ENCODE results near the gene NPTX1.
A peak's percentile ranks its signal among the peaks of the same experiment; 100 is the strongest.

DNA sequence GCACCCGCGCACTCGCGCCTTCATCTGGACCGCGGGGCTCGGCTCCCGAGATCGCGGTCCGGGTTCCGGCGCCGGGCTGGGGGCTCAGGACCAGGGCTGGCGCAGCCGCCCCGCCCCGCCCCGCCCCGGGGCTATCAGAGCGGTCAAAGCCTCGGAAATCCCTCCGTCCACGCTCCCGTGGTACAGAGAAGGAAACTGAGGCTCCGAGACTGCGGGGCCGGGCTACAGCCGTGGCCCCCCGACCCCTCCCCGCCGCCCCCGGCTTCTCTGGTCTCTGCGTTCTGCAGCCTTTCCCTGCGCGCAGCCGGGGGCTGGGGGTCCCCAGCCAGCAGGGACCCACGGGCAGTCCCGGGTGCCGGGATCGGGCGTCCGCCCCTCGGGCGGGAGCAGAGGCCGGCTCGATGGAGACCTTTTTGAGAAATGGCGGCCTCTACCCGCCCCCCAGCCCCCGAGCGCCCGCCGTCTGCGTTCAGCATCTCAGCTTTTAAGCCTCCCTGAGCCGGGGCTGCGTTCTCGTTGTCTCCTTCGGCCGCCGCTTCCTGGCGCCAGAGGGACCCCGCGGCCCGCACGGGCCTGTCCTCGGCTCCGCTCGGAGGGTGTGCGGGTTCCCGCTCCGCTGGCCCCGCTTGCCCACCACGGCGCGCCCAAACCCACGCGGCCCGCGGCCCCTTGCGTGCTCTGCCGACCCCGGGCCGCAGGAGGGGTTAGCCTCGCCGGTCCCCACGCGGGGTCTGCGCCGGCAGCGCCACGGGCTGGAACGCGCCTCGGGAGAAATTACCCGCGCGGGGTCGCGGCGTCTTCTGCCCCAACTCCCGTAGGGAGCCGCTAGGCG, 1.5 kb upstream of the NPTX1 start:
- TF ChIP-seq CTCF (IDR thresholded peaks at IDR 0.05; ENCODE audit: low read depth, low read length, missing input control) (peak; percentile 26), GABPA (IDR thresholded peaks at IDR 0.05 in 1 of 2, conservative IDR thresholded peaks at IDR 0.05 in 1 of 2) (no peak), YY1 (IDR thresholded peaks at IDR 0.05) (no peak), JUND (IDR thresholded peaks at IDR 0.05) (no peak), SP1 (IDR thresholded peaks at IDR 0.05) (no peak), EGR1 (IDR thresholded peaks at IDR 0.05; ENCODE audit: low read depth in 2 of 2) (no peak), RAD21 (IDR thresholded peaks at IDR 0.05) (no peak), TAF1 (conservative IDR thresholded peaks at IDR 0.05) (no peak), ATF3 (IDR thresholded peaks at IDR 0.05) (no peak), HNF4G (IDR thresholded peaks at IDR 0.05) (no peak), FOXA1 (IDR thresholded peaks at IDR 0.05) (no peak)
- TF ChIP-seq, protein P1, sequence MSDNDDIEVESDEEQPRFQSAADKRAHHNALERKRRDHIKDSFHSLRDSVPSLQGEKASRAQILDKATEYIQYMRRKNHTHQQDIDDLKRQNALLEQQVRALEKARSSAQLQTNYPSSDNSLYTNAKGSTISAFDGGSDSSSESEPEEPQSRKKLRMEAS (IDR thresholded peaks at IDR 0.05), result no peak
- TF ChIP-seq, protein P2, sequence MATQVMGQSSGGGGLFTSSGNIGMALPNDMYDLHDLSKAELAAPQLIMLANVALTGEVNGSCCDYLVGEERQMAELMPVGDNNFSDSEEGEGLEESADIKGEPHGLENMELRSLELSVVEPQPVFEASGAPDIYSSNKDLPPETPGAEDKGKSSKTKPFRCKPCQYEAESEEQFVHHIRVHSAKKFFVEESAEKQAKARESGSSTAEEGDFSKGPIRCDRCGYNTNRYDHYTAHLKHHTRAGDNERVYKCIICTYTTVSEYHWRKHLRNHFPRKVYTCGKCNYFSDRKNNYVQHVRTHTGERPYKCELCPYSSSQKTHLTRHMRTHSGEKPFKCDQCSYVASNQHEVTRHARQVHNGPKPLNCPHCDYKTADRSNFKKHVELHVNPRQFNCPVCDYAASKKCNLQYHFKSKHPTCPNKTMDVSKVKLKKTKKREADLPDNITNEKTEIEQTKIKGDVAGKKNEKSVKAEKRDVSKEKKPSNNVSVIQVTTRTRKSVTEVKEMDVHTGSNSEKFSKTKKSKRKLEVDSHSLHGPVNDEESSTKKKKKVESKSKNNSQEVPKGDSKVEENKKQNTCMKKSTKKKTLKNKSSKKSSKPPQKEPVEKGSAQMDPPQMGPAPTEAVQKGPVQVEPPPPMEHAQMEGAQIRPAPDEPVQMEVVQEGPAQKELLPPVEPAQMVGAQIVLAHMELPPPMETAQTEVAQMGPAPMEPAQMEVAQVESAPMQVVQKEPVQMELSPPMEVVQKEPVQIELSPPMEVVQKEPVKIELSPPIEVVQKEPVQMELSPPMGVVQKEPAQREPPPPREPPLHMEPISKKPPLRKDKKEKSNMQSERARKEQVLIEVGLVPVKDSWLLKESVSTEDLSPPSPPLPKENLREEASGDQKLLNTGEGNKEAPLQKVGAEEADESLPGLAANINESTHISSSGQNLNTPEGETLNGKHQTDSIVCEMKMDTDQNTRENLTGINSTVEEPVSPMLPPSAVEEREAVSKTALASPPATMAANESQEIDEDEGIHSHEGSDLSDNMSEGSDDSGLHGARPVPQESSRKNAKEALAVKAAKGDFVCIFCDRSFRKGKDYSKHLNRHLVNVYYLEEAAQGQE (IDR thresholded peaks at IDR 0.05), result no peak
- TF ChIP-seq, protein P3, sequence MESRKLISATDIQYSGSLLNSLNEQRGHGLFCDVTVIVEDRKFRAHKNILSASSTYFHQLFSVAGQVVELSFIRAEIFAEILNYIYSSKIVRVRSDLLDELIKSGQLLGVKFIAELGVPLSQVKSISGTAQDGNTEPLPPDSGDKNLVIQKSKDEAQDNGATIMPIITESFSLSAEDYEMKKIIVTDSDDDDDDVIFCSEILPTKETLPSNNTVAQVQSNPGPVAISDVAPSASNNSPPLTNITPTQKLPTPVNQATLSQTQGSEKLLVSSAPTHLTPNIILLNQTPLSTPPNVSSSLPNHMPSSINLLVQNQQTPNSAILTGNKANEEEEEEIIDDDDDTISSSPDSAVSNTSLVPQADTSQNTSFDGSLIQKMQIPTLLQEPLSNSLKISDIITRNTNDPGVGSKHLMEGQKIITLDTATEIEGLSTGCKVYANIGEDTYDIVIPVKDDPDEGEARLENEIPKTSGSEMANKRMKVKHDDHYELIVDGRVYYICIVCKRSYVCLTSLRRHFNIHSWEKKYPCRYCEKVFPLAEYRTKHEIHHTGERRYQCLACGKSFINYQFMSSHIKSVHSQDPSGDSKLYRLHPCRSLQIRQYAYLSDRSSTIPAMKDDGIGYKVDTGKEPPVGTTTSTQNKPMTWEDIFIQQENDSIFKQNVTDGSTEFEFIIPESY (IDR thresholded peaks at IDR 0.05), result no peak
